OCI-LY3 (cell line): ENCODE results near the gene TMEM167B.

Experiments used
- H2AFZ ChIP-seq: fragments of 200-600, 300-600 bp; shearing (Covaris generic); 2 replicates; pipeline ENCODE4 v1.6.0; 2014; ENCODE audit warnings: antibody characterized with exemption, low read depth, low read length
- H3K27ac ChIP-seq: fragments of 200-600, 300-600 bp; sonication (generic); 2 replicates; pipeline ENCODE4 v1.5.1; 2014; ENCODE audit warnings: mild to moderate bottlenecking, low read length, moderate library complexity, mixed read lengths
- H3K27me3 ChIP-seq: fragments of 200-600, 300-600 bp; sonication (generic); 2 replicates; pipeline ENCODE4 v1.6.1; 2014; ENCODE audit warnings: low read depth, low read length, mixed read lengths
- H3K36me3 ChIP-seq: fragments of 200-600, 300-600 bp; sonication (generic); replicated peaks from 2 replicates; pipeline ENCODE3; 2014; ENCODE audit warnings: low read depth, low read length, mixed read lengths
- H3K4me1 ChIP-seq: fragments of 300-600, 200-600 bp; sonication (generic); 2 replicates; pipeline ENCODE4 v1.6.1; 2014; ENCODE audit warnings: low read length, mixed read lengths
- H3K4me2 ChIP-seq: fragments of 200-600, 300-600 bp; sonication (generic); 2 replicates; pipeline ENCODE4 v1.6.1; 2014; ENCODE audit warnings: low read length, mixed read lengths
- H3K4me3 ChIP-seq: fragments of 300-600, 200-600 bp; sonication (generic); 2 replicates; pipeline ENCODE4 v1.5.1; 2014; ENCODE audit warnings: antibody characterized with exemption, mild to moderate bottlenecking, low read length, moderate library complexity
- H3K79me2 ChIP-seq: fragments of 300-600, 200-600 bp; shearing (Covaris generic); 2 replicates; pipeline ENCODE4 v1.6.1; 2014; ENCODE audit warnings: mild to moderate bottlenecking, low read length, mixed read lengths
- H3K9ac ChIP-seq: fragments of 300-600, 200-600 bp; shearing (Covaris generic); 2 replicates; pipeline ENCODE4 v1.6.0; 2014; ENCODE audit warnings: mild to moderate bottlenecking, low read length, moderate library complexity
- H3K9me3 ChIP-seq: fragments of 200-600, 300-600 bp; shearing (Covaris generic); 2 replicates; pipeline ENCODE4 v1.6.1; 2014; ENCODE audit warnings: low read length, mixed read lengths; ENCODE audit not compliant: insufficient read depth
- H4K20me1 ChIP-seq: fragments of 200-600, 300-600 bp; sonication (generic); 2 replicates; pipeline ENCODE4 v1.6.1; 2016; ENCODE audit warnings: low read length, mixed read lengths; ENCODE audit not compliant: insufficient read depth
- EZH2phosphoT487 ChIP-seq: fragments of 200-600 bp; shearing (Covaris generic); IDR thresholded peaks from 2 replicates; pipeline ENCODE4 v1.6.1; 2018; ENCODE audit warnings: antibody characterized with exemption, mixed run types, low read depth
- TF ChIP-seq, protein P1 (sequence below): fragments of 200-600, 300-600 bp; sonication (generic); IDR thresholded peaks from 2 replicates; pipeline ENCODE4 v1.5.1; 2014; ENCODE audit warnings: antibody characterized with exemption, low read length, low read depth

Gene TMEM167B

GRCh38 chr1:109118089-109118488 lies 27.5 kb downstream of the TMEM167B start:
- no peak for TF ChIP-seq EZH2phosphoT487
- TF ChIP-seq, protein P1, sequence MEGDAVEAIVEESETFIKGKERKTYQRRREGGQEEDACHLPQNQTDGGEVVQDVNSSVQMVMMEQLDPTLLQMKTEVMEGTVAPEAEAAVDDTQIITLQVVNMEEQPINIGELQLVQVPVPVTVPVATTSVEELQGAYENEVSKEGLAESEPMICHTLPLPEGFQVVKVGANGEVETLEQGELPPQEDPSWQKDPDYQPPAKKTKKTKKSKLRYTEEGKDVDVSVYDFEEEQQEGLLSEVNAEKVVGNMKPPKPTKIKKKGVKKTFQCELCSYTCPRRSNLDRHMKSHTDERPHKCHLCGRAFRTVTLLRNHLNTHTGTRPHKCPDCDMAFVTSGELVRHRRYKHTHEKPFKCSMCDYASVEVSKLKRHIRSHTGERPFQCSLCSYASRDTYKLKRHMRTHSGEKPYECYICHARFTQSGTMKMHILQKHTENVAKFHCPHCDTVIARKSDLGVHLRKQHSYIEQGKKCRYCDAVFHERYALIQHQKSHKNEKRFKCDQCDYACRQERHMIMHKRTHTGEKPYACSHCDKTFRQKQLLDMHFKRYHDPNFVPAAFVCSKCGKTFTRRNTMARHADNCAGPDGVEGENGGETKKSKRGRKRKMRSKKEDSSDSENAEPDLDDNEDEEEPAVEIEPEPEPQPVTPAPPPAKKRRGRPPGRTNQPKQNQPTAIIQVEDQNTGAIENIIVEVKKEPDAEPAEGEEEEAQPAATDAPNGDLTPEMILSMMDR = no peak
- H2AFZ ChIP-seq = no peak overlapping the region
- no peaks in the 10 kb centered on the region for H3K79me2 ChIP-seq
- no peak overlapping the region for H3K27ac ChIP-seq
- H3K4me2 ChIP-seq = no peak overlapping the region
- no peaks in the 10 kb centered on the region for H3K4me1 ChIP-seq
- H3K27me3 ChIP-seq = 0 out of 2 replicates have a peak, but pooled peaks cover 4% of the 10 kb centered on the region
- H4K20me1 ChIP-seq = no peaks in the 10 kb centered on the region
- H3K4me3 ChIP-seq = no peak overlapping the region
- H3K9me3 ChIP-seq = no peaks in the 10 kb centered on the region
- H3K9ac ChIP-seq = no peak overlapping the region
- H3K36me3 ChIP-seq = no peaks in the 10 kb centered on the region

DNA sequence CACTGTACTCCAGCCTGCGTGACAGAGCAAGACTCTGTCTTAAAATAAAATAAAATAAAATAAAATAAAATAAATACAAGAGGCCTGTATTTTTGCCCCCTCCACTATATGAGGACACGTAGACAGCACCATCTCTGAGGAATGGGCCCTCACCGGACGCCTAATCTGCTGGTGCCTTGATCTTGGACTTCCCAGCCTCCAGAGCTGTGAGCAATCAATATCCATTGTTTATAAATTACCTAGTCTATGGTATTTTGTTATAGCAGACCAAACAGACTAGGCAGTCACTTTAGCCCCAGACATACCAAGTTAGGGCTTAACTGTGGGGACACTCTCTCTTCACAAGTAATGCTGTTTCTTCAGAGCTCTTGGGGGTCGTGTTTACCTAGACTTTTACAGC lies 29.8 kb downstream of the TMEM167B start:
- Histone ChIP-seq H3K36me3 (no peaks in the 10 kb centered on the region), H3K79me2 (no peaks in the 10 kb centered on the region), H2AFZ (no peak overlapping the region), H4K20me1 (no peaks in the 10 kb centered on the region), H3K9ac (no peak overlapping the region), H3K27ac (no peak overlapping the region), H3K27me3 (no peaks in the 10 kb centered on the region), H3K4me1 (no peaks in the 10 kb centered on the region), H3K4me3 (no peak overlapping the region), H3K4me2 (no peak overlapping the region), H3K9me3 (no peaks in the 10 kb centered on the region)
- no peak for TF ChIP-seq EZH2phosphoT487
- TF ChIP-seq, protein P1 = no peak

GRCh38 chr1:109131059-109131458 lies 40.5 kb downstream of the TMEM167B start:
- no peak overlapping the region for H3K27ac ChIP-seq
- H3K36me3 ChIP-seq = no peaks in the 10 kb centered on the region
- no peak overlapping the region for H3K9ac ChIP-seq

DNA sequence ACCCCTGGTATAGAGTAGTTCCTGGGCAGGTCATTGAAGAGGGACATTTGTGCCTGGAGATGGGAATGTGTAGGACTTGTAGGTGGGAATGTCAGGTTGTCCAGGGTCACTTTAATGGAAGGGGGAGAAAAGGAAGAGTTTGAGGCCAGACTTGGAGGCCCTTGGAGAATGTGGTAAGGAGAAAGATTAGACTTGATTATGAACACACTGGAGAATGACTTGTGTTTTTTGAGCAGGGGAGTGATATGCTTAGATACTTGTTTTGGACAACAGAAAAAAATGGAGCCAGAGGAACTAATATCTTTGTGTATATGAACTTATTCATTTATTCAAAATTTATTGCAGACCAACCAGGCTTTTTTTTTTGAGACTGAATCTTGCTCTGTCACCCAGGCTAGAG lies 41.2 kb downstream of the TMEM167B start:
- H2AFZ ChIP-seq = no peak overlapping the region
- H3K27me3 ChIP-seq = no peaks in the 10 kb centered on the region
- peaks cover 17% of the 10 kb centered on the region for H3K4me1 ChIP-seq
- no peaks in the 10 kb centered on the region for H4K20me1 ChIP-seq
- H3K79me2 ChIP-seq = no peaks in the 10 kb centered on the region
- H3K4me3 ChIP-seq = no peak overlapping the region
- no peak overlapping the region for H3K4me2 ChIP-seq
- no peak overlapping the region for H3K27ac ChIP-seq
- H3K9ac ChIP-seq = no peak overlapping the region
- H3K36me3 ChIP-seq = no peaks in the 10 kb centered on the region
- TF ChIP-seq, protein P1 = no peak
- TF ChIP-seq EZH2phosphoT487 = no peak
- no peaks in the 10 kb centered on the region for H3K9me3 ChIP-seq

More at GRCh38 chr1:109131059-109131458, 40.5 kb downstream of the TMEM167B start:
- no peaks in the 10 kb centered on the region for H4K20me1 ChIP-seq
- TF ChIP-seq EZH2phosphoT487 = no peak
- no peak overlapping the region for H3K4me2 ChIP-seq
- peaks cover 17% of the 10 kb centered on the region for H3K4me1 ChIP-seq
- H3K4me3 ChIP-seq = no peak overlapping the region
- no peak overlapping the region for H2AFZ ChIP-seq
- H3K9me3 ChIP-seq = no peaks in the 10 kb centered on the region
- H3K79me2 ChIP-seq = no peaks in the 10 kb centered on the region
- no peaks in the 10 kb centered on the region for H3K27me3 ChIP-seq
